ENCODE results near the gene PRICKLE3. TPM values are rescaled to one million over a fixed set of nuclear protein-coding genes. Genes with fewer than 3 reads are reported as not detected.
A peak's percentile ranks its signal among the peaks of the same experiment; 100 is the strongest.

The PRICKLE3 gene
- polyA plus RNA-seq, 3 donors from 2014 or later = 2.1 to 4.1 TPM; not detected in 1

- Mint-ChIP-seq H3K27ac (no peak overlapping the region), H3K4me3 (no peak overlapping the region), H3K4me1 (no peaks in the 10 kb centered on the region), H3K36me3 (no peaks in the 10 kb centered on the region), H3K9me3 (no peaks in the 10 kb centered on the region), H3K27me3 (ENCODE audit: low read depth in 3 of 3) (peaks cover 2 to 7% (median 4%) of the 10 kb centered on the region in 3 donors)
- no peak for DNase-seq
Observed at GRCh38 chrX:49214996-49215526, 28.9 kb upstream of the PRICKLE3 start.

GRCh38 chrX:49214416-49214815, 28.2 kb upstream of the PRICKLE3 start:
- Mint-ChIP-seq H3K36me3 (no peaks in the 10 kb centered on the region), H3K4me1 (no peaks in the 10 kb centered on the region), H3K4me3 (no peak overlapping the region), H3K27me3 (ENCODE audit: low read depth in 3 of 3) (peaks cover 2 to 7% (median 4%) of the 10 kb centered on the region in 3 donors), H3K27ac (no peak overlapping the region), H3K9me3 (no peaks in the 10 kb centered on the region)
- DNase-seq = no peak

GRCh38 chrX:49212861-49213260, 26.7 kb upstream of the PRICKLE3 start:
- H3K9me3 Mint-ChIP-seq = no peaks in the 10 kb centered on the region
- H3K27me3 Mint-ChIP-seq (ENCODE audit: low read depth in 3 of 3) = peaks cover 0 to 5% (median 4%) of the 10 kb centered on the region in 3 donors
- H3K4me3 Mint-ChIP-seq = no peak overlapping the region
- no peak for DNase-seq
- H3K27ac Mint-ChIP-seq = no peak overlapping the region
- no peaks in the 10 kb centered on the region for H3K36me3 Mint-ChIP-seq
- no peaks in the 10 kb centered on the region for H3K4me1 Mint-ChIP-seq

- Mint-ChIP-seq H3K4me1 (no peaks in the 10 kb centered on the region), H3K4me3 (no peak overlapping the region), H3K36me3 (no peaks in the 10 kb centered on the region), H3K9me3 (no peaks in the 10 kb centered on the region), H3K27ac (no peak overlapping the region), H3K27me3 (ENCODE audit: low read depth in 3 of 3) (peaks cover 0 to 5% (median 4%) of the 10 kb centered on the region in 3 donors)
- no peak for DNase-seq
Observed at GRCh38 chrX:49212209-49212608, 26.0 kb upstream of the PRICKLE3 start.

GRCh38 chrX:49211074-49211473, 24.9 kb upstream of the PRICKLE3 start:
- no peak for DNase-seq
- H3K27me3 Mint-ChIP-seq (ENCODE audit: low read depth in 3 of 3) = peaks cover 0 to 6% (median 3%) of the 10 kb centered on the region in 3 donors
- H3K9me3 Mint-ChIP-seq = no peaks in the 10 kb centered on the region
- no peaks in the 10 kb centered on the region for H3K4me1 Mint-ChIP-seq
- H3K27ac Mint-ChIP-seq = no peak overlapping the region
- no peaks in the 10 kb centered on the region for H3K36me3 Mint-ChIP-seq
- no peak overlapping the region for H3K4me3 Mint-ChIP-seq

- Mint-ChIP-seq H3K27me3 (ENCODE audit: low read depth in 3 of 3) (peaks cover 0 to 6% (median 3%) of the 10 kb centered on the region in 3 donors), H3K27ac (no peak overlapping the region), H3K36me3 (no peaks in the 10 kb centered on the region), H3K9me3 (no peaks in the 10 kb centered on the region), H3K4me3 (no peak overlapping the region), H3K4me1 (no peaks in the 10 kb centered on the region)
- DNase-seq = no peak
Observed at GRCh38 chrX:49210406-49210805, 24.2 kb upstream of the PRICKLE3 start.

- no peak for DNase-seq
- Mint-ChIP-seq H3K9me3 (no peaks in the 10 kb centered on the region), H3K4me1 (no peaks in the 10 kb centered on the region), H3K27ac (no peak overlapping the region), H3K27me3 (ENCODE audit: low read depth in 3 of 3) (peaks cover 0 to 6% (median 2%) of the 10 kb centered on the region in 3 donors), H3K36me3 (no peaks in the 10 kb centered on the region), H3K4me3 (peak overlapping the region in 3 of 5 donors; percentile 17 to 44 (median 25))
Observed at GRCh38 chrX:49209434-49210251, 23.5 kb upstream of the PRICKLE3 start.

GRCh38 chrX:49208399-49208798, 22.2 kb upstream of the PRICKLE3 start:
- Mint-ChIP-seq H3K36me3 (no peaks in the 10 kb centered on the region), H3K4me3 (no peak overlapping the region), H3K9me3 (no peaks in the 10 kb centered on the region), H3K27ac (no peak overlapping the region), H3K4me1 (no peaks in the 10 kb centered on the region), H3K27me3 (ENCODE audit: low read depth in 3 of 3) (peaks cover 0 to 4% (median 0%) of the 10 kb centered on the region in 3 donors)
- no peak for DNase-seq

GRCh38 chrX:49206543-49206942, 20.4 kb upstream of the PRICKLE3 start:
- no peaks in the 10 kb centered on the region for H3K4me1 Mint-ChIP-seq
- H3K9me3 Mint-ChIP-seq = no peaks in the 10 kb centered on the region
- H3K36me3 Mint-ChIP-seq = no peaks in the 10 kb centered on the region
- DNase-seq = no peak
- H3K27ac Mint-ChIP-seq = no peak overlapping the region
- H3K4me3 Mint-ChIP-seq = no peak overlapping the region
- H3K27me3 Mint-ChIP-seq (ENCODE audit: low read depth in 3 of 3) = peaks cover 0 to 2% (median 0%) of the 10 kb centered on the region in 3 donors

- no peaks in the 10 kb centered on the region for H3K36me3 Mint-ChIP-seq
- peaks cover 2 to 3% (median 2%) of the 10 kb centered on the region in 3 donors for H3K27me3 Mint-ChIP-seq (ENCODE audit: low read depth in 3 of 3)
- no peaks in the 10 kb centered on the region for H3K9me3 Mint-ChIP-seq
- no peak overlapping the region for H3K4me3 Mint-ChIP-seq
- DNase-seq = no peak
- no peak overlapping the region for H3K27ac Mint-ChIP-seq
- H3K4me1 Mint-ChIP-seq = peaks cover 3 to 5% of the 10 kb centered on the region in 2 donors
Observed at GRCh38 chrX:49205443-49205842, 19.3 kb upstream of the PRICKLE3 start.

- H3K27me3 Mint-ChIP-seq (ENCODE audit: low read depth in 3 of 3) = peaks cover 2 to 4% (median 4%) of the 10 kb centered on the region in 3 donors
- no peak for DNase-seq
- H3K9me3 Mint-ChIP-seq = no peaks in the 10 kb centered on the region
- no peak overlapping the region for H3K27ac Mint-ChIP-seq
- no peak overlapping the region for H3K4me3 Mint-ChIP-seq
- H3K36me3 Mint-ChIP-seq = no peaks in the 10 kb centered on the region
- H3K4me1 Mint-ChIP-seq = peaks cover 4 to 6% of the 10 kb centered on the region in 2 donors
Observed at GRCh38 chrX:49204709-49205108, 18.5 kb upstream of the PRICKLE3 start.

GRCh38 chrX:49204017-49204416, 17.8 kb upstream of the PRICKLE3 start:
- Mint-ChIP-seq H3K27me3 (ENCODE audit: low read depth in 3 of 3) (peaks cover 2 to 5% (median 4%) of the 10 kb centered on the region in 3 donors), H3K4me1 (peaks cover 4 to 6% of the 10 kb centered on the region in 2 donors), H3K36me3 (no peaks in the 10 kb centered on the region), H3K4me3 (no peak overlapping the region), H3K27ac (no peak overlapping the region), H3K9me3 (no peaks in the 10 kb centered on the region)
- DNase-seq = no peak

- Mint-ChIP-seq H3K36me3 (no peaks in the 10 kb centered on the region), H3K27me3 (ENCODE audit: low read depth in 3 of 3) (peaks cover 2 to 5% (median 5%) of the 10 kb centered on the region in 3 donors), H3K4me3 (no peak overlapping the region), H3K4me1 (peaks cover 4 to 6% of the 10 kb centered on the region in 2 donors), H3K27ac (no peak overlapping the region), H3K9me3 (no peaks in the 10 kb centered on the region)
- DNase-seq = no peak
Observed at GRCh38 chrX:49203536-49203935, 17.4 kb upstream of the PRICKLE3 start.

- Mint-ChIP-seq H3K4me3 (no peak overlapping the region), H3K27ac (no peak overlapping the region), H3K27me3 (ENCODE audit: low read depth in 3 of 3) (peaks cover 2 to 8% (median 5%) of the 10 kb centered on the region in 3 donors), H3K36me3 (no peaks in the 10 kb centered on the region), H3K4me1 (peaks cover 6 to 7% of the 10 kb centered on the region in 2 donors), H3K9me3 (no peaks in the 10 kb centered on the region)
- DNase-seq = no peak
Observed at GRCh38 chrX:49202022-49202421, 15.8 kb upstream of the PRICKLE3 start.
